Heart right ventricle (tissue), 16 donors: Measurements from ENCODE around the gene ACVR2B. TPM values are rescaled to one million over a fixed set of nuclear protein-coding genes. Genes with fewer than 3 reads are reported as not detected.
A peak's percentile ranks its signal among the peaks of the same experiment; 100 is the strongest.

Experiments
- ATAC-seq, 8 donors: fragments of 200-7000 bp; cut with Tn5 transposase; one replicate each; pipeline ENCODE4 v1.9.1; 2020; ENCODE audit warnings: mild to moderate bottlenecking in 8 of 8, moderate library complexity in 8 of 8, moderate number of reproducible peaks in 1 of 8
- DNase-seq, 2 donors: peaks; one replicate each; pipeline ENCODE4 v3.0.0-alpha.2; 2020
- H3K27ac ChIP-seq, 10 donors: fragments of 200-600 bp; sonication (generic) in 2 of 10; one replicate each; pipeline versions ENCODE4 v1.5.0 to v1.8.0; 2020 to 2022; ENCODE audit warnings: mild to moderate bottlenecking in 3 of 10
- H3K27me3 ChIP-seq, 7 donors: fragments of 200-600 bp; one replicate each; pipeline ENCODE4 v1.8.0; 2021 to 2022; ENCODE audit warnings: mild to moderate bottlenecking in 2 of 7
- H3K36me3 ChIP-seq, 9 donors: fragments of 200-600 bp; sonication (generic) in 1 of 9; one replicate each; pipeline versions ENCODE4 v1.5.0 to v1.8.0; 2020 to 2022; ENCODE audit warnings: mild to moderate bottlenecking in 2 of 9
- H3K4me1 ChIP-seq, 9 donors: fragments of 200-600 bp; sonication (generic) in 1 of 9; one replicate each; pipeline versions ENCODE4 v1.5.0 to v1.8.0; 2020 to 2022; ENCODE audit warnings: mild to moderate bottlenecking in 4 of 9
- H3K4me3 ChIP-seq, 10 donors: fragments of 200-600 bp; sonication (generic) in 2 of 10; one replicate each; pipeline versions ENCODE4 v1.5.0 to v1.8.0; 2020 to 2022; ENCODE audit warnings: mild to moderate bottlenecking in 7 of 10, moderate library complexity in 2 of 10
- H3K9me3 ChIP-seq, 11 donors: fragments of 200-600 bp in 10 of 11; sonication (generic) in 2 of 11; one replicate each; pipeline versions ENCODE4 v1.5.0 to v1.8.0; 2013 to 2022; ENCODE audit warnings: mild to moderate bottlenecking in 2 of 11, control low read depth in 1 of 11, moderate library complexity in 1 of 11
- CTCF ChIP-seq, 9 donors: fragments of 200-600 bp; sonication (generic) in 2 of 9; IDR thresholded peaks; one replicate each; pipeline versions ENCODE4 v1.5.0 to v1.8.0; 2021 to 2022; ENCODE audit warnings: antibody characterized with exemption in 9 of 9, mild to moderate bottlenecking in 5 of 9, moderate library complexity in 1 of 9
- WGBS, 2 donors: extraction: QIAGEN DNeasy Blood & Tissue Kit; methylation state at CpG; one replicate each; pipeline ENCODE4 v1.1.7; 2013; ENCODE audit warnings: inconsistent platforms in 1 of 2; 5-methylcytosine and 5-hydroxymethylcytosine counted together
- intact Hi-C, 10 donors: fragments of 100-400 bp; cut with DNase I; formaldehyde crosslinking; loops; one replicate each; pipeline versions ENCODE4 v1.11.1 to v1.14.2; 2022
- polyA plus RNA-seq, 2 donors: library from polyadenylated mRNA; stranded (reverse); fragments of 200-250 nt; gene quantifications; one replicate each; pipeline ENCODE4 v1.2.3, GENCODE V29; 2013
- total RNA-seq, 10 donors: library from RNA; stranded (reverse); fragmentation: NEBNext Ultra II Directional in 3 of 10; extraction: Animal tissue kit (Norgen Biotek cat#: 25700) in 3 of 10; gene quantifications; one replicate each; pipeline versions ENCODE4 v1.2.1 to v1.2.4, GENCODE V29; 2021 to 2023
- donor health status: Arrhythmogenic right ventricular cardiomyopathy.
- donor health status: ischemic (EF 13 %, LVEDD 7.1; RV severe dilation, severe dysfunction).
- donor health status: healthy with polysubstance abuse.
- donor health status: DM: no; HTN: yes; CAD: no.
- donor health status: DM: no; HTN: no; CAD: no.
- donor health status: ischemic (EF 25% LVEDD 6.9; RV normal size, moderate dysfunction).
- donor health status: ischemic (EF 25% LVEDD 5.7; RV mildly dilated, moderate dysfunction).
- donor health status: healthy.
- donor health status: DM: yes; HTN: yes; CAD: no.
- donor health status: Ischemic cardiomyopathy.
- donor health status: ischemic (EF 35%, LVEDD 5.7; RV mildly dilated, moderate dysfunction).
- donor health status: nonischemic (EF 11% LVEDD 7.7; RV severe dilation, severe dysfunction).
- donor health status: DM: yes; HTN: yes; CAD: no.
- donor health status: PGD.
- donor health status: ischemic (EF 29% LVEDD 5.4; RV normal size, mild dysfunction).
- donor health status: nonischemic (EF 23%, LVEDD 6.1; RV moderate dilation, normal function).

The ACVR2B gene
- total and polyA plus RNA-seq, 12 donors = 0.43 to 7.6 (median 6.1) TPM

GRCh38 chr3:38519000-38519399, 65.3 kb downstream of the ACVR2B start:
- 49 to 50% methylated on average over 1 of the region's 1 CpG for WGBS, 2 donors
- intact Hi-C loops = loop anchor here in 1 of 10 donors (5.0 kb wide), 1 partner anchor 133 kb away; no protein-coding TSS in a partner anchor
- Histone ChIP-seq H3K9me3 (peaks cover 0 to 10% (median 0%) of the 10 kb centered on the region in 11 donors), H3K27ac (peak overlapping the region in 7 of 10 donors; percentile 39 to 75 (median 68)), H3K27me3 (no peaks in the 10 kb centered on the region), H3K4me3 (no peak overlapping the region), H3K4me1 (peaks cover 0 to 37% (median 16%) of the 10 kb centered on the region in 9 donors), H3K36me3 (peaks cover 0 to 72% (median 17%) of the 10 kb centered on the region in 9 donors)
- TF ChIP-seq CTCF (IDR thresholded peaks at IDR 0.05) = no peak
- ATAC-seq (no peak), DNase-seq (no peak)

GRCh38 chr3:38519651-38520050, 66.0 kb downstream of the ACVR2B start:
- H3K36me3 ChIP-seq = peaks cover 0 to 72% (median 21%) of the 10 kb centered on the region in 9 donors
- no peak for DNase-seq
- H3K4me1 ChIP-seq = peaks cover 0 to 37% (median 16%) of the 10 kb centered on the region in 9 donors
- no peak overlapping the region for H3K4me3 ChIP-seq
- H3K27ac ChIP-seq = peak overlapping the region in 9 of 10 donors; percentile 37 to 75 (median 66)
- intact Hi-C loops = loop anchor here (2.0 to 10.0 kb wide), 8 partner anchors 58 to 515 kb away; no protein-coding TSS in a partner anchor
- peaks cover 0 to 10% (median 0%) of the 10 kb centered on the region in 11 donors for H3K9me3 ChIP-seq
- no peak for TF ChIP-seq CTCF (IDR thresholded peaks at IDR 0.05)
- H3K27me3 ChIP-seq = no peaks in the 10 kb centered on the region
- peak in 1 of 8 donors; percentile 22 for ATAC-seq
- 26 to 34% methylated on average over 5 of the region's 5 CpGs for WGBS, 2 donors

- Histone ChIP-seq H3K27ac (peak overlapping the region in 7 of 10 donors; percentile 12 to 75 (median 63)), H3K4me3 (no peak overlapping the region), H3K36me3 (peaks cover 0 to 73% (median 33%) of the 10 kb centered on the region in 9 donors), H3K27me3 (no peaks in the 10 kb centered on the region), H3K4me1 (peaks cover 0 to 37% (median 16%) of the 10 kb centered on the region in 9 donors), H3K9me3 (peaks cover 0 to 8% (median 0%) of the 10 kb centered on the region in 11 donors)
- intact Hi-C loops = loop anchor here in 9 of 10 donors (1.0 to 10.0 kb wide), 10 partner anchors 56 to 513 kb away; no protein-coding TSS in a partner anchor
- peak; percentile 45 to 78 (median 70) for ATAC-seq
- DNase-seq = peak in 1 of 2 donors; percentile 70
- peak; percentile 80 to 95 (median 92) for TF ChIP-seq CTCF (IDR thresholded peaks at IDR 0.05)
- WGBS, 2 donors = 2 to 3% methylated on average over 5 of the region's 5 CpGs
These were observed 67.8 kb downstream of the ACVR2B start for GRCh38 chr3:38521391-38521987.

DNA sequence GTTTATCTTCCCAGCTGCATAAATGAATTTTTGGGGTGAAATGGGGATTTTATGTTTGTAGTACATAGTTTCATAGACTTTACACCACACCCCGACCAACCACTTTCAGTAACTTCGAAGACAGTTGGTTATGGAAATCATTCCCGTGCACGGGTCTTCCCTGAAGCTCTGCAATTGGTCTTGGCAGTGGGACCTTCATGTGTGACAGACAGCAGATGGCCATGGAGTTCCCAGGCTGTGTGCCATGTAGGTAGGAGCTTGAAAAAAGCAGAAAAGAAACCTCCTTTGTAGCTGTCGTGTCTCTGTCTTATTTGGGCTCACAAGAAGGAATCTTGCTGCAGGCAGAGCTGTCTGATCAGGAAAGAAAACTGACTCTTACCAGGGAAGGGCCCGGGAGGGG, 68.3 kb downstream of the ACVR2B start:
- H3K36me3 ChIP-seq = peaks cover 0 to 74% (median 29%) of the 10 kb centered on the region in 9 donors
- H3K27me3 ChIP-seq = no peaks in the 10 kb centered on the region
- no peak overlapping the region for H3K4me3 ChIP-seq
- intact Hi-C loops = loop anchor here in 7 of 10 donors (5.0 to 10.0 kb wide), 5 partner anchors 55 to 513 kb away; no protein-coding TSS in a partner anchor
- peaks cover 0 to 3% (median 0%) of the 10 kb centered on the region in 11 donors for H3K9me3 ChIP-seq
- 62 to 70% methylated on average over 6 of the region's 6 CpGs for WGBS, 2 donors
- no peak for TF ChIP-seq CTCF (IDR thresholded peaks at IDR 0.05)
- no peak for DNase-seq
- peak in 7 of 8 donors; percentile 63 to 87 (median 74) for ATAC-seq
- peaks cover 0 to 37% (median 16%) of the 10 kb centered on the region in 9 donors for H3K4me1 ChIP-seq
- H3K27ac ChIP-seq = peak overlapping the region in 6 of 10 donors; percentile 12 to 75 (median 58)
